GM19452 (cell line): Measurements from ENCODE around the gene PCP4.

Source experiments
- ATAC-seq: cut with Tn5 transposase; IDR thresholded peaks from one replicate; pipeline ENCODE4 v1.9.1; 2021; ENCODE audit not compliant: unreplicated experiment

PCP4 gene

DNA sequence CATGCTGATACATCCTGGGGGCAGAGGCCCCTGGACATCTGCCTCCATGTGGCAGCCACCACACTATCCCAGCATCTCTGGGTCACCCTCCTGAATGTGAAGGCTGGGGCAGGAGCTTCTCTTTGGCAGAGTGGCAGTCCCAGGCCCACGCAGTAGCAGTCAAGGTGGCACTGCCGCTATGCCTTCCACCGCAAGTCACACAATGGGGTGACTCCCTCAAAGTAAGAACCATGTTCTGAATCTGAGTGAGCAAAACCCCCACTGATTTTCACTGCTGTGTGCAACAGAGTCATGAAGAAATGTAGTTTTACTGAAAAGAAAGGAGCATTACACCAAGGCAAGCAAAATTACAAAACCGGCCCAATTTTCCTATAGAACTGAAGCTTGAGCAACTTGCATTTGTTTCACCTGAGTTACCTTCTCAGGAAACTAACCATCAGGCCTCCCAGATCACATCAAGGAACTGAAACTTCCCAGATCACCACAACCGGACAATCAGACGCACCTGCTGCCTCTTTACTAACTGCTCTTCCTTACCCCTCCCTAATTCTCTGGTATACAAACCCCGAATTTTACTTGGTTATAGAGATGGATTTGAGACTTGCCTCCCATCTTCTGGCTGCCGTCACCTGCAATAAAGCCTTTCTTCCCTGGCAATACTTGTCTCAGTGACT lies 102.6 kb downstream of the PCP4 start:
- no peak for ATAC-seq

- no peak for ATAC-seq
These were observed 104.7 kb downstream of the PCP4 start for GRCh38 chr21:39971956-39972355.

- ATAC-seq, result no peak
These were observed 105.2 kb downstream of the PCP4 start for GRCh38 chr21:39972471-39972870.

DNA sequence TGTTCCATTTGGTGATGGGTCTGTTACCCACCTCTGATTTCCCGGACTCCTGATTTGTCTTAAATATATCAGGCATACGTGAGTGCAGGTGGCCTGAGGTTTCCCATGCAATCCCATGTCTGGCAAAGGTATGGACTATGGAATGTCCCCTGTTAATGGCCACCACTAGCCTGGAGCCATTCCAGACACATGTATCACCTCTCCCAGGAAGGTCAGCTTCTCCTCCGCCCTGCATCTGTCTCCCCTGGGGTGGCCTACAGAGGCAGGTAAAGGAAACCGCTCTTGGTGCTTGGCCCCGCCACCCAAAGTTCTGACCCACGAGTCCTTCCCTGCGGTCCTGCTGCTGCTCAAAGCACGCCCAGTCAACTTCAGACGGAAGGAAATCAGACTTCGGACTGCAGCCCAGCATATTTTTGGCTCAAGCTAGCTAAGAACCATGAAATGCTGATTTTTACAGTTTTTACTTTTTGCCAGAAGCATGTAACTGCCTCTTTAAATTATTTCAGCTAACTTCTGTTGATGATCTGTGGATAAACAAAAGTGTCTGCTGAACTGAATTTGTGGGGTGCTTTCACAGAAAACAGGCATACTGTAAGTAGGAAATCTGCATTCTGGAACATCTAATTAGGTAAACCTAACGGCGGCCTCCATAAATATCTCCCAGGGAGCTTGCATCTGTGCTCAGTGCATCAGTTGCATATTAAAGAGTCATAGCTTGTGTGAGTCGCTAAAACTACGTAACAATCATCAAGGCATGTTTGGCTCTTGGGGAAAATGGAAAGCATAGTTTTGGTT lies 105.9 kb downstream of the PCP4 start:
- no peak for ATAC-seq

DNA sequence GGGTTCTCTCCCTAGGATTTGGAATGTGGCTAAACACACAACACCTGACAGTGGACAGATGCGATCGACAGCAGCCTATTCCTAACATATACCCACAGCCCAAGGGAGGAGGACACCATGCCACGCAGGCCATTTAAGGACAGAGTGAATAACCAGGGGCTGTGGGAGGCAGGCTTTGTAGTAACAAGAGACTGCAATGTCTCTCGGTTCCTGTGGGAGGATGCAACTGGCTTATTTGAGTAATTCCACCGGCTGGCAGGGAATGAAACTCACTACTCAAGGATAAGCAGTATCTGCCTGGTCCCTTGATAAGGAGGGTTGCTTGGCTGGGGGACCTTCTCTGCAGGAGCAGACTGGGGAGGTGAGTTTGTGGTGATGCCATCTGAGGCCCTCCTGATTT lies 109.6 kb downstream of the PCP4 start:
- ATAC-seq, result no peak
